Lung (tissue), 12 donors: ENCODE data around the gene SSH2. TPM values are rescaled to one million over a fixed set of nuclear protein-coding genes. Genes with fewer than 3 reads are reported as not detected.

Source experiments
- ATAC-seq: fragments of 200-7000 bp; cut with Tn5 transposase; one replicate; pipeline ENCODE4 v1.9.1; 2020; ENCODE audit warnings: moderate number of reproducible peaks; ENCODE audit not compliant: insufficient read depth, low FRiP score
- DNase-seq, 3 donors: peaks; one replicate each; pipeline ENCODE4 v3.0.0-alpha.2; 2013 to 2017
- H3K27ac ChIP-seq, 2 donors: one replicate each; pipeline ENCODE4 v1.5.1; 2013; ENCODE audit warnings: mild to moderate bottlenecking in 2 of 2, moderate library complexity in 2 of 2, control low read depth in 1 of 2, inconsistent platforms in 1 of 2, low read depth in 1 of 2, low read length in 1 of 2
- H3K27me3 ChIP-seq, 3 donors: one replicate each; pipeline ENCODE4 v1.5.1; 2013; ENCODE audit warnings: low read length in 2 of 3; ENCODE audit not compliant: control insufficient read depth in 3 of 3, insufficient read depth in 3 of 3
- H3K36me3 ChIP-seq, 4 donors: one replicate each; pipeline ENCODE4 v1.5.1; 2013; ENCODE audit warnings: low read length in 4 of 4, mild to moderate bottlenecking in 1 of 4, moderate library complexity in 1 of 4; ENCODE audit not compliant: control insufficient read depth in 4 of 4, insufficient read depth in 4 of 4
- H3K4me1 ChIP-seq, 5 donors: one replicate each; pipeline ENCODE4 v1.5.1; 2013; ENCODE audit warnings: low read length in 5 of 5, mild to moderate bottlenecking in 2 of 5, moderate library complexity in 1 of 5; ENCODE audit not compliant: control insufficient read depth in 5 of 5, insufficient read depth in 5 of 5
- H3K4me3 ChIP-seq: one replicate; pipeline ENCODE4 v1.5.1; 2013; ENCODE audit warnings: mild to moderate bottlenecking, control low read depth, moderate library complexity
- H3K9ac ChIP-seq, 2 donors: one replicate each; pipeline ENCODE4 v1.5.1; 2013; ENCODE audit warnings: low read length in 2 of 2, control low read depth in 1 of 2; ENCODE audit not compliant: insufficient read depth in 1 of 2
- H3K9me3 ChIP-seq, 4 donors: one replicate each; pipeline ENCODE4 v1.5.1; 2013; ENCODE audit warnings: low read length in 3 of 4, mild to moderate bottlenecking in 1 of 4, moderate library complexity in 1 of 4; ENCODE audit not compliant: control insufficient read depth in 4 of 4, insufficient read depth in 3 of 4
- CTCF ChIP-seq: IDR thresholded peaks from 2 replicates; pipeline ENCODE4 v1.5.1; 2012; ENCODE audit warnings: mild to moderate bottlenecking; ENCODE audit errors: control extremely low read depth, extremely low read depth
- WGBS, 2 donors: extraction: QIAGEN DNeasy Blood & Tissue Kit; methylation state at CpG; one replicate each; pipeline ENCODE4 v1.1.7; 2013; 5-methylcytosine and 5-hydroxymethylcytosine counted together
- polyA plus RNA-seq, 2 donors: library from polyadenylated mRNA; stranded (reverse); fragments of 200-250 nt; gene quantifications; one replicate each; pipeline ENCODE4 v1.2.1, GENCODE V29; 2013
- total RNA-seq, 2 donors: library from RNA; depleted of rRNA in 1 of 2; stranded (reverse); fragments of >200 nt in 1 of 2; gene quantifications; one replicate each; pipeline ENCODE4 v1.2.1, GENCODE V29; 2014 to 2021
- donor health status: control.
- donor health status: control.
- donor health status: Bipolar disorder and iron deficiency.
- donor health status: healthy.
- donor health status: DM: yes; HTN: yes; CAD: no.

SSH2 gene
- total and polyA plus RNA-seq, 4 donors: 23.4 to 69.4 (median 41.1) TPM

- no peak for ATAC-seq
- H3K9ac ChIP-seq: no peak overlapping the region
- no peaks in the 10 kb centered on the region for H3K27me3 ChIP-seq
- no peak for DNase-seq
- H3K36me3 ChIP-seq: no peaks in the 10 kb centered on the region
- WGBS, 2 donors: 83% methylated on average over 1 of the region's 1 CpG
- no peak overlapping the region for H3K4me3 ChIP-seq
- TF ChIP-seq CTCF: no peak
- no peak overlapping the region for H3K27ac ChIP-seq
- H3K9me3 ChIP-seq: no peaks in the 10 kb centered on the region
- H3K4me1 ChIP-seq: peaks cover 2 to 41% (median 24%) of the 10 kb centered on the region in 5 donors
Measured at GRCh38 chr17:29714146-29714545, 215.9 kb downstream of the SSH2 start.

- no peak overlapping the region for H3K9ac ChIP-seq
- no peaks in the 10 kb centered on the region for H3K27me3 ChIP-seq
- no peak overlapping the region for H3K4me3 ChIP-seq
- H3K9me3 ChIP-seq: no peaks in the 10 kb centered on the region
- no peaks in the 10 kb centered on the region for H3K36me3 ChIP-seq
- peak overlapping the region; percentile 2 to 57 for H3K27ac ChIP-seq
- ATAC-seq (no peak), DNase-seq (no peak)
- H3K4me1 ChIP-seq: peaks cover 2 to 41% (median 24%) of the 10 kb centered on the region in 5 donors
- TF ChIP-seq CTCF: no peak
Measured at GRCh38 chr17:29713626-29714025, 216.4 kb downstream of the SSH2 start.

GRCh38 chr17:29711588-29712385 is 218.2 kb downstream of the SSH2 start:
- TF ChIP-seq CTCF: no peak
- WGBS, 2 donors: 90% methylated on average over 11 of the region's 11 CpGs
- peak overlapping the region; percentile 33 to 40 for H3K27ac ChIP-seq
- no peak overlapping the region for H3K4me3 ChIP-seq
- DNase-seq (no peak), ATAC-seq (no peak)
- peaks cover 2 to 43% (median 24%) of the 10 kb centered on the region in 5 donors for H3K4me1 ChIP-seq
- no peaks in the 10 kb centered on the region for H3K27me3 ChIP-seq
- no peak overlapping the region for H3K9ac ChIP-seq
- H3K9me3 ChIP-seq: no peaks in the 10 kb centered on the region
- H3K36me3 ChIP-seq: peaks cover 0 to 2% (median 0%) of the 10 kb centered on the region in 4 donors
